Measurements from ENCODE around the gene FBXL20.

Gene FBXL20

DNA sequence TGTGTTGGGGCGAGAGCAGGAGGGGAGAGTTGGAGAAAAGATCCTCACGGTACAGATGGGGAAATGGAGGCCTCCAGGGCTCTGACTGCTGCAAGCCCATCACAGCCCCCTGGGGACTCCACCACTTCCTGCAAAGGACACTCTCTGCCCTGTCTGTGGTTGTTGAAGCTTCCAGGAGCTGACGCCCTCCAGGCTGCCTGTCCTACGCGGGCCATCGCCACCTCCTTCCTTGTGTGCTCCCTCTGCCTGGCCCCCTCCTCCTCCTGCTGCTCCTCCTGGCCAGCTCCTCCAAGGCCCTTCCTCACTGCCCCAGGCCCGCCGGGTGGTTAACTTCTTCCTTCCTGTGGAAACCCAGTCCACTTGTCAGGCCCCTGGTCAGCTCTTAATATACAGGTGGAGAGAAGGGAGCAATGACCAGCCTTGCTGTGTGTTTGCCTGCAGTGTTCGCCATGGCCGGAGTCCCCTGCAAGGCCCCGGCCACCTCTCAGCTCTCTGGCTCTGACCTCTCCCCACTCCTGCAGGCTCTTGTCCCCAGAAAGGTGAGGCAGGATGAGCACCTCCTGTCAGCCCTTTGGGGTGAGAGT, 157.3 kb downstream of the FBXL20 start:
- H3K4ac ChIP-seq (ENCODE audit: low read depth, low read length): no peak overlapping the region
- H2BK12ac ChIP-seq (ENCODE audit: low read length): no peak overlapping the region
- no peak overlapping the region for H2BK5ac ChIP-seq (ENCODE audit: low read depth, low read length, poor library complexity)
- no peak overlapping the region for H2BK120ac ChIP-seq (ENCODE audit: insufficient read depth, low read length, poor library complexity)
- H3K36me3 ChIP-seq (ENCODE audit: control insufficient read depth in 1 of 2, insufficient read depth in 2 of 2, low read length in 2 of 2): no peaks in the 10 kb centered on the region
- no peak overlapping the region for H4K8ac ChIP-seq (ENCODE audit: low read depth, low read length)
- no peaks in the 10 kb centered on the region for H3K79me1 ChIP-seq (ENCODE audit: low read length)
- no peaks in the 10 kb centered on the region for H3K9me3 ChIP-seq (ENCODE audit: insufficient read depth, low read depth, low read length)
- H2AK5ac ChIP-seq (ENCODE audit: low read length): no peak overlapping the region
- H3K4me2 ChIP-seq (ENCODE audit: low read length): no peak overlapping the region
- no peak overlapping the region for H3K18ac ChIP-seq (ENCODE audit: low read length)
- H3K4me3 ChIP-seq (ENCODE audit: low read depth, low read length): no peak overlapping the region
- no peaks in the 10 kb centered on the region for H3K79me2 ChIP-seq (ENCODE audit: control insufficient read depth, insufficient read depth, low read length, poor library complexity)
- no peak overlapping the region for H4K91ac ChIP-seq (ENCODE audit: low read depth, low read length)
- H3K14ac ChIP-seq (ENCODE audit: low read length): no peak overlapping the region
- H3K9ac ChIP-seq (ENCODE audit: low read length): no peak overlapping the region
- no peak overlapping the region for H3K23ac ChIP-seq (ENCODE audit: low read length)
- H4K12ac ChIP-seq (ENCODE audit: low read depth, low read length): no peak overlapping the region
- H3K4me1 ChIP-seq (ENCODE audit: control insufficient read depth in 1 of 2, insufficient read depth in 2 of 2, low read length in 2 of 2): no peaks in the 10 kb centered on the region
- no peak for DNase-seq
- no peak overlapping the region for H3K27ac ChIP-seq (ENCODE audit: low read depth, low read length)
- H2AFZ ChIP-seq (ENCODE audit: insufficient read depth, low read length, poor library complexity): peak overlapping the region; percentile 13
- no CpG with 5 or more reads among the region's 11 CpGs for WGBS (ENCODE audit: extremely low coverage, insufficient coverage, insufficient read length)
- no peaks in the 10 kb centered on the region for H3K27me3 ChIP-seq (ENCODE audit: insufficient read depth, low read length)

DNA sequence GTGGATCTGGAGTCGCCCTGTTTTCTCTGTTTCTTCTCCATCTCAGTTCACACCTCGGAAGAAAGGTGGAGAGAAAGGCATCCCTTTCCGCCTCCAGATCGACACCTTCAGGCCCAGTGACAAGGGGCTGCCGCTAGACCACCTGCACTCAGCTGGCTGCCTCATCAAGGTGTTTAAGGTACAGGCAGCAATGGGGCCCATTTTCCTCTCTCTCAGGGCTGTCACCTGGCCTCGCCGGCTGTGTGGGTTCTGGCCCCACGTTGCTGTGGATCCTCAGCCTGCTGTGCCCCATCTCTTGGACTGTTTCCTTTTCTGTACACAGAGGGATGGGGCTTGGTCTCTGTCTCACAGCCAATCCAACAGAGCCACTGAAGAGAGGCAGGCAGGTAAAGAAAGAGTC, 158.3 kb downstream of the FBXL20 start:
- Histone ChIP-seq H3K14ac (ENCODE audit: low read length) (no peak overlapping the region), H3K79me2 (ENCODE audit: control insufficient read depth, insufficient read depth, low read length, poor library complexity) (no peaks in the 10 kb centered on the region), H2BK120ac (ENCODE audit: insufficient read depth, low read length, poor library complexity) (no peak overlapping the region), H3K18ac (ENCODE audit: low read length) (no peak overlapping the region), H4K12ac (ENCODE audit: low read depth, low read length) (no peak overlapping the region), H4K8ac (ENCODE audit: low read depth, low read length) (no peak overlapping the region), H3K36me3 (ENCODE audit: control insufficient read depth in 1 of 2, insufficient read depth in 2 of 2, low read length in 2 of 2) (no peaks in the 10 kb centered on the region), H2AK5ac (ENCODE audit: low read length) (no peak overlapping the region), H2BK5ac (ENCODE audit: low read depth, low read length, poor library complexity) (no peak overlapping the region), H3K4me1 (ENCODE audit: control insufficient read depth in 1 of 2, insufficient read depth in 2 of 2, low read length in 2 of 2) (no peaks in the 10 kb centered on the region), H3K9me3 (ENCODE audit: insufficient read depth, low read depth, low read length) (no peaks in the 10 kb centered on the region), H3K27me3 (ENCODE audit: insufficient read depth, low read length) (no peaks in the 10 kb centered on the region), H3K27ac (ENCODE audit: low read depth, low read length) (no peak overlapping the region), H3K4me3 (ENCODE audit: low read depth, low read length) (no peak overlapping the region), H2BK12ac (ENCODE audit: low read length) (no peak overlapping the region), H3K4me2 (ENCODE audit: low read length) (no peak overlapping the region), H4K91ac (ENCODE audit: low read depth, low read length) (no peak overlapping the region), H3K4ac (ENCODE audit: low read depth, low read length) (no peak overlapping the region), H3K23ac (ENCODE audit: low read length) (no peak overlapping the region), H2AFZ (ENCODE audit: insufficient read depth, low read length, poor library complexity) (no peak overlapping the region), H3K79me1 (ENCODE audit: low read length) (no peaks in the 10 kb centered on the region), H3K9ac (ENCODE audit: low read length) (no peak overlapping the region)
- no peak for DNase-seq
- WGBS (ENCODE audit: extremely low coverage, insufficient coverage, insufficient read length): no CpG with 5 or more reads among the region's 8 CpGs

DNA sequence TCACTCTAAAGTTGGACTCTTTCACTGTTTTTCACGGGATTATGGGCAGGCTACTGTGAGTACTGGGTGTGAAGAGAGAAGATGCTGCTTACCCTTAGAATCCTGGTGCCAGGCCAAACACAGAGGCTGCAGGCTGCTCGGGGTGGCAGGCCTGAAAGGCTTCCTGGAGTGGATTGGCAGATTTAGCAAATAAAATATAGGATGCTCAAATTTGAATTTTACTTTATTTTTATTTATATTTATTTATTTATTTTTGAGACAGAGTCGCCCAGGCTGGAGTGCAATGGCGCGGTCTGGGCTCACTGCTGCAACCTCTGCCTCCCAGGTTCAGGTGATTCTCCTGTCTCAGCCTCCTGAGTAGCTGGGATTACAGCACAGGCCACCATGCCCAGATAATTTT, 160.8 kb downstream of the FBXL20 start:
- no peak overlapping the region for H2BK5ac ChIP-seq (ENCODE audit: low read depth, low read length, poor library complexity)
- no peak overlapping the region for H2BK120ac ChIP-seq (ENCODE audit: insufficient read depth, low read length, poor library complexity)
- H3K79me1 ChIP-seq (ENCODE audit: low read length): no peaks in the 10 kb centered on the region
- no peak for DNase-seq
- H4K8ac ChIP-seq (ENCODE audit: low read depth, low read length): no peak overlapping the region
- WGBS (ENCODE audit: extremely low coverage, insufficient coverage, insufficient read length): no CpG with 5 or more reads among the region's 5 CpGs
- H2AK5ac ChIP-seq (ENCODE audit: low read length): no peak overlapping the region
- H3K36me3 ChIP-seq (ENCODE audit: control insufficient read depth in 1 of 2, insufficient read depth in 2 of 2, low read length in 2 of 2): no peaks in the 10 kb centered on the region
- no peak overlapping the region for H4K91ac ChIP-seq (ENCODE audit: low read depth, low read length)
- no peak overlapping the region for H3K4me2 ChIP-seq (ENCODE audit: low read length)
- no peak overlapping the region for H3K27ac ChIP-seq (ENCODE audit: low read depth, low read length)
- no peaks in the 10 kb centered on the region for H3K4me1 ChIP-seq (ENCODE audit: control insufficient read depth in 1 of 2, insufficient read depth in 2 of 2, low read length in 2 of 2)
- no peak overlapping the region for H3K14ac ChIP-seq (ENCODE audit: low read length)
- H4K12ac ChIP-seq (ENCODE audit: low read depth, low read length): no peak overlapping the region
- H3K23ac ChIP-seq (ENCODE audit: low read length): no peak overlapping the region
- H3K4me3 ChIP-seq (ENCODE audit: low read depth, low read length): no peak overlapping the region
- no peaks in the 10 kb centered on the region for H3K79me2 ChIP-seq (ENCODE audit: control insufficient read depth, insufficient read depth, low read length, poor library complexity)
- no peaks in the 10 kb centered on the region for H3K27me3 ChIP-seq (ENCODE audit: insufficient read depth, low read length)
- no peak overlapping the region for H3K9ac ChIP-seq (ENCODE audit: low read length)
- no peak overlapping the region for H3K18ac ChIP-seq (ENCODE audit: low read length)
- H3K9me3 ChIP-seq (ENCODE audit: insufficient read depth, low read depth, low read length): no peaks in the 10 kb centered on the region
- H2BK12ac ChIP-seq (ENCODE audit: low read length): no peak overlapping the region
- no peak overlapping the region for H2AFZ ChIP-seq (ENCODE audit: insufficient read depth, low read length, poor library complexity)
- H3K4ac ChIP-seq (ENCODE audit: low read depth, low read length): no peak overlapping the region

DNA sequence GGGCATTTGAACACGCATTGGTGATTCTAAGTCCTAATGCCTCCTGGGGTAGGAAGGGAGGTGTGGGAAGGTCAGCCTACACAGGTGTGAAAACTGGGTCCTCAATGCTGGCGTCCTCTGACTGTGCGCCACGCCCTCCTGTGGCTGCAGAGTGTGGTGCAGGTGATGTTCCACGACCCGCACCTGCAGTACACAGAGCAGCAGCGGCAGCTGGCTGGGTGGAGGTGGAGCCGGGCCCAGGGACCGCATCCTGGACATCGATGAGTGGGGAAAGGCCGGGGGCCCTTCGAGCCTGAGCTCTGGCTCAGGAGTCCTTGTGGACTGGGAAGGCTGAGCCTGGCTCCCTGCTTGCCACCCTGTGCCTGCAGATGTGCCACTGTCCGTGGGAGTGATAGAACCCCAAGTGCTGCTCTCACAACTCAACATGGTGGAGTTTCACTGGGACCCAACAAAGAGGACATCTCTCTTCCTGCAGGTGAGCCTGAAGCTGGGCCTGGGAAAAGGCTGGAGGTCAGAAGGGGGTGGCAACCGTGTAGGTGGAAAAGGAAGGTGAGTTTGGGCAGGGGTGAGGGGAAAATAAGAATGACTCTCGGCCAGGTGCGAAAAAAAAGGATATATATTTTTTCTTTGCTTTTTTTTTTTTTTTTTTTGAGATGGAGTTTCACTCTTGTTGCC, 161.6 kb downstream of the FBXL20 start:
- no peak overlapping the region for H3K4ac ChIP-seq (ENCODE audit: low read depth, low read length)
- DNase-seq: peak; percentile 66 to 83
- H2BK5ac ChIP-seq (ENCODE audit: low read depth, low read length, poor library complexity): no peak overlapping the region
- H2AFZ ChIP-seq (ENCODE audit: insufficient read depth, low read length, poor library complexity): no peak overlapping the region
- H3K14ac ChIP-seq (ENCODE audit: low read length): no peak overlapping the region
- no peaks in the 10 kb centered on the region for H3K36me3 ChIP-seq (ENCODE audit: control insufficient read depth in 1 of 2, insufficient read depth in 2 of 2, low read length in 2 of 2)
- no peak overlapping the region for H2BK120ac ChIP-seq (ENCODE audit: insufficient read depth, low read length, poor library complexity)
- H4K8ac ChIP-seq (ENCODE audit: low read depth, low read length): no peak overlapping the region
- no peak overlapping the region for H3K9ac ChIP-seq (ENCODE audit: low read length)
- H4K91ac ChIP-seq (ENCODE audit: low read depth, low read length): no peak overlapping the region
- H3K79me2 ChIP-seq (ENCODE audit: control insufficient read depth, insufficient read depth, low read length, poor library complexity): no peaks in the 10 kb centered on the region
- H2AK5ac ChIP-seq (ENCODE audit: low read length): no peak overlapping the region
- H3K9me3 ChIP-seq (ENCODE audit: insufficient read depth, low read depth, low read length): no peaks in the 10 kb centered on the region
- no peaks in the 10 kb centered on the region for H3K27me3 ChIP-seq (ENCODE audit: insufficient read depth, low read length)
- H2BK12ac ChIP-seq (ENCODE audit: low read length): no peak overlapping the region
- H3K27ac ChIP-seq (ENCODE audit: low read depth, low read length): no peak overlapping the region
- H3K23ac ChIP-seq (ENCODE audit: low read length): no peak overlapping the region
- no peak overlapping the region for H3K4me2 ChIP-seq (ENCODE audit: low read length)
- H3K79me1 ChIP-seq (ENCODE audit: low read length): no peaks in the 10 kb centered on the region
- H3K4me3 ChIP-seq (ENCODE audit: low read depth, low read length): no peak overlapping the region
- WGBS (ENCODE audit: extremely low coverage, insufficient coverage, insufficient read length): no CpG with 5 or more reads among the region's 16 CpGs
- no peak overlapping the region for H3K18ac ChIP-seq (ENCODE audit: low read length)
- no peak overlapping the region for H4K12ac ChIP-seq (ENCODE audit: low read depth, low read length)
- H3K4me1 ChIP-seq (ENCODE audit: control insufficient read depth in 1 of 2, insufficient read depth in 2 of 2, low read length in 2 of 2): no peaks in the 10 kb centered on the region

All from trophoblast cell (in vitro differentiated cells and primary cell).